GM20000 (cell line): ENCODE results near the gene GPR139.

Source experiments
- DNase-seq: peaks from one replicate; pipeline ENCODE4 v3.0.0; 2012; ENCODE audit warnings: low spot score
- TF ChIP-seq, protein P1 (sequence below): IDR thresholded peaks from 2 replicates; pipeline ENCODE4 v1.5.1; 2012; ENCODE audit warnings: mild to moderate bottlenecking, control low read depth; ENCODE audit errors: extremely low read depth, missing control alignments

GPR139 gene

GRCh38 chr16:20102021-20102420 is 28.3 kb upstream of the GPR139 start:
- no peak for DNase-seq
- TF ChIP-seq, protein P1, sequence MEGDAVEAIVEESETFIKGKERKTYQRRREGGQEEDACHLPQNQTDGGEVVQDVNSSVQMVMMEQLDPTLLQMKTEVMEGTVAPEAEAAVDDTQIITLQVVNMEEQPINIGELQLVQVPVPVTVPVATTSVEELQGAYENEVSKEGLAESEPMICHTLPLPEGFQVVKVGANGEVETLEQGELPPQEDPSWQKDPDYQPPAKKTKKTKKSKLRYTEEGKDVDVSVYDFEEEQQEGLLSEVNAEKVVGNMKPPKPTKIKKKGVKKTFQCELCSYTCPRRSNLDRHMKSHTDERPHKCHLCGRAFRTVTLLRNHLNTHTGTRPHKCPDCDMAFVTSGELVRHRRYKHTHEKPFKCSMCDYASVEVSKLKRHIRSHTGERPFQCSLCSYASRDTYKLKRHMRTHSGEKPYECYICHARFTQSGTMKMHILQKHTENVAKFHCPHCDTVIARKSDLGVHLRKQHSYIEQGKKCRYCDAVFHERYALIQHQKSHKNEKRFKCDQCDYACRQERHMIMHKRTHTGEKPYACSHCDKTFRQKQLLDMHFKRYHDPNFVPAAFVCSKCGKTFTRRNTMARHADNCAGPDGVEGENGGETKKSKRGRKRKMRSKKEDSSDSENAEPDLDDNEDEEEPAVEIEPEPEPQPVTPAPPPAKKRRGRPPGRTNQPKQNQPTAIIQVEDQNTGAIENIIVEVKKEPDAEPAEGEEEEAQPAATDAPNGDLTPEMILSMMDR: no peak

GRCh38 chr16:20099375-20099774 is 25.7 kb upstream of the GPR139 start:
- TF ChIP-seq, protein P1: no peak
- no peak for DNase-seq

DNA sequence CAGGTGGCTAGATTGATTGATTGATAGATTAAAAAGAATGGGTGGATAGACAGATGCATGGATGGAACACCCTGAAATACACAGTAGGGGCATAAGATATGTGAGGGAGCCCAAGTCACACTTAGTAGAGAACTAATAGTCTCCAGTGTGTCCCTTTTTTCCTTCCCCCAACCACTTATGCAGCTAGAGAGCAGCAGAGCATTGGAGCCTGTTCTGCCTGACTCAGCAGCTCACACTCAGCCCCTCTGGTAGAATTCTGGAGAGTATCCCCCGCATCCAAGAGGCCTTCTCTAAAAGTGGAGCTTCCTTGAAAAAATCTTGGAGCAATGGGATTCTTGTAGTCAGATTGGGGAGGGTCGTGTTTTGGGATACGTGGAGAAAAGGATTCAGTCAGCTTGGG is 20.5 kb upstream of the GPR139 start:
- TF ChIP-seq, protein P1: no peak
- no peak for DNase-seq

DNA sequence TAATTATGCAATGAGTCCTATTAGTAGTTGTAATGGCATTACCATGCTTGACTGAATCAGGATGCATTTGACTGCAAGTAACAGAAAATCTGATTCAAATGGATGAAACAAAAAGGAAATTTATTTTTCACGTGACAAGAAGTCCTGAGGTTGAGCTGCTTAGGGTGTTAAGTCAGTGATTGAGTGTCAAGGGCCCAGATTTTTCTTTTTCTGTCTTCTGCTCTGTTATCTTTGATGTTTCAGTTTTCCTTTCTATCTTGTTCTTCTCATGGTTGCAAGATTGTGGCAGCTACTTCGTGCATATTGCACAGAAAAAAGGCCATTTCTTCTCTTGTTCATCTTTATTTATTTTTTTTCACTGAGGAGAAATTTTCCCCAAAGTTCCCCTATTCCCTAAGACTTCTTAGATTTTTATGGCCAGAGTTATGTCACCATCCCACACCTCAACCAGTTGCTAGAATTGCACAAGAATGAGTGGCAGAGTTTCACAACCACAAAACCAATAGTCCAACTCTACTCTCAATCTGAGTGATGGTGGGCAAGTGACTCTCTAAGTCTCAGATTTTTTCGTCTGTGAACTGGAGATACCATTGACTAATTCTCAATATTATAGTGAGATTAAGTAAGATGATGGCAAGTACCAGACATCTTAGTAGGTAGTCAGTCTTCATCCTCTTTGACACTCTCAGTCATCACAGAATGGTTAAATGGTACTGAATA is 15.7 kb upstream of the GPR139 start:
- TF ChIP-seq, protein P1: no peak

DNA sequence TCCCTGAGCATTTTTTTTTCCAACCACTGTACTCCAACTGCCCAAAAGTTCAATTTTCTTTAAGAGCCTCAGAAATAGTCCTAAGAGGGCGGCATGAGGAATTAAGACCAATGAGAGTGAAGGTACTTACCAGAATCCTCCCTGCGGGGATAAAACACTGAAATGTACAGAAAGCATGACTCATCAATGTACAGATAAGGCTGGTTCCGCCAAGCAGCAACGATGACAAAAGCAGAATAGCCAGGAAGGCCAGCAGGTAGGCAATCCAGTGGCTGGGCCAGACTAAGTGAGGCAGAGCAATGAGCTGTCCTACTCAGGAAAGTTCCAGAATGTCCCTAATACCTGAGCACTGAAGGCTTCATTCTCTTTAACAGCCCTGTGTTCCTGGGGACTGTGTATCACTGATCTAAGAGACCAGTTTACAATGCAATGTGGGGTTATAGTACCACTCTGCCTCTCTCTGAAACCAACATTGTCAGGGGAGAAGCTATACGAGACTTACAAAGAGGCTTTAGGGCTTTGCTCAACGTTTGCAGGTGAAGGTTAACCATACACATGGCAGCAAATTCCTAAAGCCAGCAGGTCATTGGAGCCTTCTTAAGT is 11.0 kb upstream of the GPR139 start:
- TF ChIP-seq, protein P1: no peak
- DNase-seq: no peak

More for the DNA sequence above, 15.7 kb upstream of the GPR139 start:
- no peak for DNase-seq

GRCh38 chr16:20079106-20079505 is 5.4 kb upstream of the GPR139 start:
- TF ChIP-seq, protein P1: no peak

GRCh38 chr16:20075243-20075642 is 1.6 kb upstream of the GPR139 start:
- no peak for DNase-seq
- TF ChIP-seq, protein P1: no peak

More at GRCh38 chr16:20079106-20079505, 5.4 kb upstream of the GPR139 start:
- no peak for DNase-seq
